EH (cell line): Measurements from ENCODE around the gene PTPRN2.
"Not testable (repeated sequence)": the region's sequence is repeated elsewhere in the genome, so short reads cannot be mapped to it uniquely, and the experiment has no call there.

ENCODE experiments used
- DNase-seq: peaks from one replicate; pipeline ENCODE4 v3.0.0-alpha.2; 2015; ENCODE audit warnings: low read depth

The PTPRN2 gene

DNA sequence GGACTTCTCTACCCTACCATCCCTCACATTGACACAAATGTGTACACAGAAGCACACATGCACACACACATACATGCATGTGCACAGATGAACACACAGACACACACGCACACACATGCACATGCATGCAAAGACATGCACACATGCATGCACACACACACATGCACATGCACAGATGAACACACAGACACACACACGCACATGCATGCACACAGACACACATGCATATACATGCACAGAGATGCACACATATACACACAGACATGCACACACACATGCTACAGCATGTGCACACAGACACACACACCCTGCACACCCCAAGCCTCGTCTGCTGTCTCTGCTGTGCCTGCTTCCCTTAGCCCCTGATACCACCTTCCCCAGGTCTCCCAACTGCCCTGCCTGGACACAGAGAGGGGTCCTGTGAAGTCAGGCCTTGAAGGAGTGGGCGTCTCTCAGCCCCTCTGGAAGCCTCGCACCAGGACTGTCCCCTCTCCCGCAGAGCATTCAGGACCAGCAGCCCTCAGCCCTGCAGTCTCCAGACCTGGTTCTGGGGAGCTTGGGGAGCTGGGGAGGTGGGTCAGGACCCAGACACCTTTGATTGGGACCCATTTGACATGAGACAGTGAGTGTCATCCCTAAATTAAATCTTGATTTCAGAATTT is 1069.0 kb downstream of the PTPRN2 start:
- no peak for DNase-seq

GRCh38 chr7:157517782-157518513 is 1069.7 kb downstream of the PTPRN2 start:
- no peak for DNase-seq

GRCh38 chr7:157516911-157517781 is 1070.5 kb downstream of the PTPRN2 start:
- no peak for DNase-seq

GRCh38 chr7:157516311-157516710 is 1071.3 kb downstream of the PTPRN2 start:
- no peak for DNase-seq

GRCh38 chr7:157515342-157516041 is 1072.1 kb downstream of the PTPRN2 start:
- no peak for DNase-seq

GRCh38 chr7:157514746-157515145 is 1072.9 kb downstream of the PTPRN2 start:
- no peak for DNase-seq

DNA sequence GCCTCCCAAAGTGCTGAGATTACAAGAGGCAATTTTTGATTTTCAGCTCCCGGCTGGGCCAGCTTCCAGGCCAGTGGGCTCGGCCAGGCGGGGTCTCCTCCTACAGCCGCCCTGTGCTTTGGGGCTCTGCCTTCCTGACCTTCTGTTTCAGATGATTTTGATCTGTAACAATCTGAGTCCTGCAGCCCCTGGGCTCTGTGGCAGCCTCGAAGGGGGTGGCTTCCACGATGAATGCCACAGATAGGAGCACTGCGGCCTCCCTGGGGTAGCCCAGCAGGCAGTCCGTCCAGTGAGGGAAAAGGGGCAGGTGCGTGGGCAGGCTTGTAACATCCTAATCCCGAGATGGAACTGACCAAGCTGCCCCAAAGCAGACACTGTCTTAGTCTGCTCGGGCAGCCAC is 1073.3 kb downstream of the PTPRN2 start:
- no peak for DNase-seq

GRCh38 chr7:157513682-157514081 is 1073.9 kb downstream of the PTPRN2 start:
- DNase-seq: no peak

- no peak for DNase-seq
Observed at GRCh38 chr7:157513162-157513621, 1074.4 kb downstream of the PTPRN2 start.

- DNase-seq: no peak
Observed at GRCh38 chr7:157509226-157509625, 1078.4 kb downstream of the PTPRN2 start.

DNA sequence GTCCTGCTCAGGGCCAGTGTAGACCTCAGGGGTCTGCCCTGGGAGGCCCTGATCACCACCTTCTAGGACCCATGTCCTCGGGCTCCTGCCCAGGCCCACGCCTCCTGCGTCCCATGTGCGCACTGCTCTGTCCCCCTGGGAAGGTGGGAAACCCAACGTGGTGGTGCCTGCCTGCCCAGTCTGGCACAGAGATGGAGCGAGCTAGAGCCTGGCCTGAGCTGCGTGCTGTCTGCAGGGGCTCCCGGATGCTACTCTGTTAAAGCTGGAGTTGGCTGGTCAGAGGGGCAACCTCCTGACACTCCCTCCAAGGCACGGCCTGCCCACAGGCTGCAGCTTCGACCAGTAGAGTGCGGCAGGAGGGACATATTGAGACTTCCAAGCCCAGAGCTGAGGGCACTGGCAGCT is 1079.1 kb downstream of the PTPRN2 start:
- DNase-seq: no peak

- no peak for DNase-seq
Observed at GRCh38 chr7:157507987-157508386, 1079.6 kb downstream of the PTPRN2 start.

DNA sequence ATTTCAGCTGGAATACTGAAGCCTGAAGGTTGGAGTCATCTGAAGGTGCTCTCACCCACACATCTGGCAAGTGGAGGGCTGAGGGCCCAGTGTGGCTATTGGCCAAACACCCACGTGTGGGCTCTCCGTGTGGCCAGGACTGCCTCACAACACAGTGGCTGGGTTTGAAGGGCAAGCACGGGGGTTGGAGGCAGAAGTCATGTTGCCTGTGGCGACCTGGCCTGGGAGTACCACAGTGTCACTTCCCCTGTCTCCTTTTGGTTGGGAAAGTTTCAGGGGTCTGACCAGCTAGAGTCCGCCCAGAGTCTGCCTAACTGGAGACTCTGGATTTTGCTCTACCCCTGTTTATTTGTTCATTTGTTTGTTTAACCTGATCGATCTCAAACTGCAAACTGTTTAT is 1081.4 kb downstream of the PTPRN2 start:
- no peak for DNase-seq

DNA sequence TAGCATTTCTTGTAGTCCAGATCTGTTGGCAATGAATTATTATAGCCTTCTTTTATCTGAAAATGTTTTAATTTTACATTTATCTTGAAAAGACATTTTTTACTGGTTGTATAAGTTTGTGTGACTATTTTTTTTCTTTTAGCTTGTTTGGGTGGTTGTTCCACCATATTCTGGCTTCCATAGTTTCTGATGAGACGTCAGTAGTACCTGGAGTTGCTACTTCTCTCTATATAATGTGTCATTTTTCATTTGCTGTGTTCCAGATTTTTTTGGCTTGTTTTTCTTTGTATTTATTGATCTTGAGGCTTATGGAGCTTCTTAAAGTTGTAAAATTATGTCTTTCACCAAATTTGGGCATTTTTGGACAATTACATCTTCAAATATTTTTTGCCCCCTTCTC is 1082.0 kb downstream of the PTPRN2 start:
- DNase-seq: no peak

- DNase-seq: no peak
Observed at GRCh38 chr7:157503229-157503628, 1084.4 kb downstream of the PTPRN2 start.

DNA sequence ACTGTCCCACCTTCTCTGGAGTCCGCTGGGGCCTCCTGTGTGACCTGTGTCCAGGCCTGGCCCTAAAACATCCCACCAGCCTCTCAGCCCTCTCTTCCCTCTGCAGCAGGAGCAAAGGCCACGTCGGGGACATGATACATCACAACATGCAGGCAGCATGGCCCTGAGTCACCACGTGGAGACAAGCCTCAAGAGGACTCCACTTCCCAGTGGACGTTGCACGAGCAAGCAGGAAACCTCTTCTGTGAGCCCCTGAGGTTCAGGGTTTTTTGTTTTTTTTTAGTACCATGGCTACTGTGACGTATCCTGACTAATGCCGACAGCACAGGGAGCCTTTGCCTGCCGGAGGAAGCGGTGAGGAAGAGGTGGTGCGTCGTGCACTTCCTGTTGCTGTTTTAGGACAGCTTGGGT is 1084.9 kb downstream of the PTPRN2 start:
- DNase-seq: peak; percentile 2

DNA sequence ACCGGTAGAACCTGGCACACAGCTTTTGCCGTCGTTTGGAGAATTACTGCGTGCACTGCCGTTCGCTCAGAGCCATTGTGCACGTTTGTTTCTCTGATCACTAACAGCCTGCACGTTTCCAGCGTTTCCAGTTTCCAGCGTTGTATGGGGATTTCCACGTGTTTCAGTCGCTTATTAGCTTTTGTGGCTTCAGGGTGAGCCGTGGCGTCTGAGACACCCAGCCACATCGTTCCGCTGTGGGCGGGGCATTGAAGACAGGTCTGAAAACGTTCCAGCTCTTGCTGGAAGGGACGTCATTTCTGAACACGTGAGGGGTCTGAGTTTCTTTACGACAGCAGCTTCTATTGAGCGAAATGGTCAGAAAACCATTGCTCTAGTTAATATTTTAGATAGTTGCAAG is 1086.0 kb downstream of the PTPRN2 start:
- no peak for DNase-seq

GRCh38 chr7:157500989-157501540 is 1086.6 kb downstream of the PTPRN2 start:
- not testable (repeated sequence) for DNase-seq

DNA sequence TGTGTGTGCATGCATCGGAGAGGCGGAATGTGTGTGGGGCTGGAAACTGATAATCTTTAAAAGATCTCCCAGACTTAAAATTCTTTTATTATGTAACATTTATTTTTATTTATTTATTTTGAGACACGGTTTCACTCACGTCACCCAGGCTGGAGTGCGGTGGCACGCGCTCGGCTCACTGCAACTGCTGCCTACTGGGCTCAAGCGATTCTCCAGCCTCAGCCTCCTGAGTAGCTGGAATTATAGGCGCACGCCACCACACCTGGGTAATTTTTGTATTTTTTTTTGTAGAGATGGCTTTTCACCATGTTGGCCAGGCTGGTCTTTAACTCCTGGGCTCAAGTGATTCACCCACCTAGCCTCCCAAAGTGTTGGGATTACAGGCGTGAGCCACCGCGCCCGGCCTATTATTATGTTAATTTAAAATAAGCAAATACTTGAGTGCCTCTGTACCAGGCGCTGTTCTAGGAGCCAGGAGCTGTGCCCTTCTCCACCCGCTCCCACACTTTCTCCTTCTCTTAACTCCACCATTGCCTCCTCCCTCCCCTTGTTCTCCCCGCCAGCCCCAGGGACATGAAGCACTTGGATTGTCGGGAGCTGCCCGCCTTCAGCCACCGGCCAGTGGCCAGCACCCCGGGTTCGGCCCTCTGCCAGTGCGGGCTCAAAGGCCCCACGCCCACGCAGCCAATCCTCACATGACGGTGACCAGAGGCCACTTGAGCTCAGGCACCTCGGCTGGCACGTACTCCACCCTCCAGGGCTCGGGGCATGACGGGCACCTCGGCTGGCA is 1087.3 kb downstream of the PTPRN2 start:
- no peak for DNase-seq

DNA sequence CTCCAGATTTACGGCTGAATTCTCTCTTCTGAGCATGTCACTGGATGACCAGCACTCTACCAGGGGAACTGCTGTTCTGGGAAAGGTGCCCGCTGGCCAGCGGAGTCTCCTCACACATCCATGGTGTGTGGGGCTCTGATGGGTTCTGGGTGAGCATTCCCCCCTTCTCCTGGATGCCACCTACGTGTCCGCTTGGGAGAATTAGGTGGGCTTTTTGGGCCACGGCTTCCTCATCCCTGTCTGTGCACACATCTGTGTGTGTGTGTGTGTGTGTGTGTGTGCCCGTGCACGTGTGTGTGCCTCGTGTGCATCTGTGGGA is 1087.8 kb downstream of the PTPRN2 start:
- DNase-seq: no peak
